GM21717 (cell line): ENCODE data around the gene PIN1.
"Not testable (repeated sequence)": the region's sequence is repeated elsewhere in the genome, so short reads cannot be mapped to it uniquely, and the experiment has no call there.

Source experiments
- ATAC-seq: cut with Tn5 transposase; IDR thresholded peaks from one replicate; pipeline ENCODE4 v1.9.1; 2021; ENCODE audit warnings: mild to moderate bottlenecking, moderate library complexity; ENCODE audit not compliant: unreplicated experiment

PIN1 gene

DNA sequence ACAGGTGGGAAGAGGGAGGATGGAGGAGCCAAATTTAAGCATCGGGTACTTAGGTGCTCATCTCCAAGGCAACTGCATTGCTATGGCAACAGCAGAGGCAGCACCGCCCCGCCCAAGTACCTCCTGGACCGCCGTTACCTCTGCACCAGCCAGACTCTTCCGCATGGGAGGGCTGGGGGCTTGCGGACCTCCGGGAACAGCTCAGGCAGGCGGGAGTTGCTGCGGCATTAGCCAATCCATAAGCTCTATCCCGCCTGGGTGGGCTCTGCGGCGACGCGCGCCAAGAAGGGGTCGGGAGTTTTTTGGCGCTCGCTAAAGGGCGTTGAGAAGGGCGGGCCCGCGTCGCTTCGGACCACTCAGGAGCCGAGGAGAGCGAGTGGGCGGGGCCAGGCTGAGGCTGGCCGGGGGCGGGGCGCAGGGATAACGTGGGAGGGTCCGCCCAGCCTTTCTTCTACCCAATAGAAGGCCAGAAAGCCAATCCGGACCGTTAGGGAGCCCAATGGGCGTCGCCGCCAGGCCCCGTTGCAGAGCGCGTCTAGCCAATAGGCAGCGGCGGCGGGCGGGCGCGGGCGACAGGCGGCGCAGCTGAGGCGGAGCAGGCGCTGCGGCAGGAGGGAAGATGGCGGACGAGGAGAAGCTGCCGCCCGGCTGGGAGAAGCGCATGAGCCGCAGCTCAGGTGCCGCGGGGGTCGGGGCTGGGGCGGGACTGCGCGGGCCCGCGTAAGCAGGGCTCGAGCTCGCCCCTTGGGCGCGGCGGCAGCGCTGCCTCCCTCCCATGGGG, at the start of gene PIN1:
TSS of gene PIN1 (plus strand) at position 593 of the 781 bp plus-strand sequence. CDS start at position 620, 27 bp downstream.
- peak; percentile 88 for ATAC-seq

DNA sequence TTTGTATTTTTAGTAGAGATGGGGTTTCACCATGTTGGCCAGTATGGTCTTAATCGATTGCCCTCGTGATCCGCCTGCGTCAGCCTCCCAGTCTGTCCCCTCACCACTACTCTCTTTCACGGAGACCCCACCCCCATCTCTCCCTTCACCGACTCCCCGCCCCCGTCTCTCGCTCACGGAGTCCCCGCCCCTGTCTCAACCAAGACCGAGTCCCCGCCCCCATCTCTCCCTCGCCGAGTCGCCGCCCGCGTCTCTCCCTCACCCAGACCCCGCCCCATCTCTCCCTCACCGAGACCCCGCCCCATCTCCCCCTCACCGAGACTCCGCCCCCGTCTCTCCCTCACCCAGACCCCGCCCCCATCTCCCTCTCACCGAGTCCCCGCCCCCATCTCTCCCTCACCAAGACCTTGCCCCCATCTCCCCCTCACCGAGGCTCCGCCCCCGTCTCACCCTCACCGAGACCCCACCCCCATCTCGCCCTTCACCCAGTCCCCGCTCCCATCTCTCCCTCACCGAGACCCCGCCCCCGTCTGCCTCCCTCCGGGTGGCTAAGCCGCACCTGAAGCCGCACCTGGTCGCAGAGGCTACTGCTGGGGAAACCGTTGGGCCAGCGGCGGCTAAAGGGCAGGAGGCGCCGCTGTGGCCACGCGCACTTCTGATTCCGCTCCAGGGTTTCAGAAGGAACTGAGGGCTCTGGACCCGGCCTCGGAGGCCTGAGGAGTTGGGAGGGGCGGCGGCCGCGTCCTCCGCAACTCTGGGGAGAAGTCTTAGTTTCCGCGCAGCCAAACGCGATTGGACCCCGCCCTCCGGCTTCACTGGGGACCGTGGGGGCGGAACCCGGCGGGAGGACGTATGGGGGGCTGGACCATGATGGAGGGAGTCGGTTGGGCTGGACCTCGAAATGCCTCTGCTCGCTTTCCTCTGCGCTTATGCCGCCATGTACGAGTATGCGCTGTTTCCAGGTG, 49.5 kb upstream of the PIN1 start:
- ATAC-seq = peak; percentile 64

DNA sequence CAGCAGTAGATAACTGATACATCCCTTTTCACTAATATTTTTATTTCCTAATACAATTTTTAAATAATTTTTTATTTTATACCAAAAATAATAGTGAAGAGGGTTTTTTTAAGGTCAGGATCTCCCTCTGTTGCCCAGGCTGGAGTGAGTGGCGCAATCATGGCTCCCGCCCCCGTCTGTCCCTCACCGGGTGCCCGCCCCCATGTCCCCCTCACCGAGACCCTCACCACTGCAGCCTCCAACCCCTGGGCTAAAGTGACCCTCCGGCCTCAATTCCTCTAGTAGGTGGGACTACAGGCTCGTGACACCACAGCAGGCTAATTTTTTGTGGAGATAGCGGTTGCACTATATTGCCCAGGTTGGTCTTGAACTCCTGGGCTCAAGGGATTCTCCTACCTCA, 48.8 kb upstream of the PIN1 start:
- no peak for ATAC-seq

DNA sequence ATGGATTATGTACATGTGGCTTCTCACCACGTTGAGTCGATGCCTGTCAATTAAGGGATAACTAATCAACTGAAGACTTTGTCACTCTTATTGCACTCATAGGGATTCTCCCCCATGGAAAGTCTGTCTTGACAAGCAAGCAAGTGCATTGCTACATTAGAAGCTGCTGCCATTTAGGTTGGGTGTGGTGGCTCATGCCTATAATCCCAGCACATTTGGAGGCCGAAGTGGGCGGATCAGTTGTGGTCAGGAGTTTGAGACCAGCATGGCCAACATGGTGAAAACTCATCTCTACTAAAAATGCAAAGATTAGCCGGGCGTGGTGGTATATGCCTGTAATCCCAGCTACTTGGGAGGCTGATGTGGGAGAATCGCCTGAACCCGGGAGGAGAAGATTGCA, 48.3 kb upstream of the PIN1 start:
- ATAC-seq = no peak

DNA sequence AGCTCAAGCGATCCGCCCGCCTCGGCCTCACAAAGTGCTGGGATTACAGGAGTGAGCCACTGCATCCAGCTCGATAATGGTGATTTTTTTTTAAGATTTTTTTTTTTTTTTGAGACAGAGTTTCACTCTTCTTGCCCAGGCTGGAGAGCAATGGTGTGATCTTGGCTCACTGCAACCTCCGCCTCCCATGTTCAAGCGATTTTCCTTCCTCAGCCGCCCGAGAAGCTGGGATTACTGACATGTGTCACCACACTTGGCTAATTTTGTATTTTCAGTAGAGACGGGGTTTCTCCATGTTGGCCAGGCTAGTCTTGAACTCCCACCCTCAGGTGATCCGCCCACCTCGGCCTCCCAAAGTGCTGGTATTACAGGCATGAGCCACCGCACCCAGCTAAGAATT, 46.5 kb upstream of the PIN1 start:
- not testable (repeated sequence) for ATAC-seq

DNA sequence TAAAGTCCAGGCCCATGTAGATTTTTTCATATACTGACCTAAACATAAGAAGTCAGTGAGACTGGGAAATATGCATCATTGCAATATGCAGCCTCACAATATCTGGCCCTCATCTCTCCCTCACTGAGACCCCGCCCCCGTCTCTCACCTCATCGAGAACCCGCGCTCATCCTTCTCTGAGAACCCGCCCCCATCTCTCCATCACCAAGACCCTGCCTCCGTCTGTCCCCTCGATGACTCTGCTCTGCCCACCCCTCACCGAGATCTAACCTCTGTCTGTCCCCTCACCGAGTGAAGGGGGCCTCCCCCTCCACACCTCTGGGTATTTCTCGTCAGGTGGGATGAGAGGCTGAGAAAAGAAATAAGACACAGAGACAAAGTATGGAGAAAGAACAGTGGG, 46.1 kb upstream of the PIN1 start:
- no peak for ATAC-seq

DNA sequence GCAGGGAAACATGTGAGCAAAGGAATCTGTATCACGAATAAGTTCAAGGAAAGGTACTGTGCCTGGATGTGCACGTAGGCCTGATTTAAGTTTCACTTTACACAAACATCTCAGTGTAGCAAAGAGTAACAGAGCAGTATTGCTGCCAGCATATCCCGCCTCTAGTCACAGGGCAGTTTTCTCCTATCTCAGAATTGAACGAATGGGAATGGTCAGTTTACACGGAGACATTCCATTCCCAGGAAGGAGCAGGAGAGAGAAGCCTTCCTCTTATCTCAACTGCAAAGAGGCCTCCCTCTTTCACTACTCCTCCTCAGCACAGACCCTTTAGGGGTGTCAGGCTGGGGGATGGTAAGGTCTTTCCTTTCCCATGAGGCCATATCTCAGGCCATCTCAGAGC, 45.5 kb upstream of the PIN1 start:
- not testable (repeated sequence) for ATAC-seq

DNA sequence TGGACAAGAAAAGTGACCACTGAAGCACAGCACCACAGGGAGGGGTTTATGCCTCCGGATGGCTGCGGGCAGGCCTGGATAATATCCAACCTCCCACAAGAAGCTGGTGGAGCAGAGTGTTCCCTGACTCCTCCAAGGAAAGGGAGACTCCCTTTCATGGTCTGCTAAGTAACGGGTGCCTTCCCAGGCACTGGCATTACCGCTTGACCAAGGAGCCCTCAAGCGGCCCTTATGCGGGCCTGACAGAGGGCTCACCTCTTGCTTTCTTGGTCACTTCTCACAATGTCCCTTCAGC, 44.1 kb upstream of the PIN1 start:
- not testable (repeated sequence) for ATAC-seq

DNA sequence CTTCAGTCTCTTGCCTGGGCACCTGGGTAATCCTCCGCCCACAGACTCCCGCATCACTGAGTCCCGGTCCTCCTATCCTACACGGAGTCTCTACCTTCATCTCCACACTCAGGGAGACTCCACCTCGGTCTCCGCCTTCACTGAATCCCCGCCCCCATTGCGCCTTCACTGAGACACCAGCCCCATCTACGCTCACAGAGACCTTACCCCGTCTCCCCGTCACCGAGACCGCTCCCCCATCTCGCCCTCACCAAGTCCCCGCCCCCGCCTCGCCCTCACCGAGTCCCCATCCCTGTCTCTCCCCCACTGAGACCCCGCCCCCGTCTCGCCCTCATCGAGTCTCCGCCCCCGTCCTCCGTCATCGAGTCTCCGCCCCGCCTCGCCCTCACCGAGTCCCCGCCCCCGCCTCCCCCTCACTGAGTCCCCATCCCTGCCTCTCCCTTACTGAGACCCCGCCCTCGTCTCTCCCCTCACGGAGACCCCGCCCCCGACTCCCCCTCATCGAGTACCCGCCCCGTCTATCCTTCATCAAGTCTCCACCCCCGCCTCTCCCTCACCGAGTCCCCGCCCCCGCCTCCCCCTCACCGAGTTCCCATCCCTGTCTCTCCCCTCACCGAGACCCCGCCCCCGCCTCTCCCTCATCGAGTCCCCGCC, 43.4 kb upstream of the PIN1 start:
- no peak for ATAC-seq

DNA sequence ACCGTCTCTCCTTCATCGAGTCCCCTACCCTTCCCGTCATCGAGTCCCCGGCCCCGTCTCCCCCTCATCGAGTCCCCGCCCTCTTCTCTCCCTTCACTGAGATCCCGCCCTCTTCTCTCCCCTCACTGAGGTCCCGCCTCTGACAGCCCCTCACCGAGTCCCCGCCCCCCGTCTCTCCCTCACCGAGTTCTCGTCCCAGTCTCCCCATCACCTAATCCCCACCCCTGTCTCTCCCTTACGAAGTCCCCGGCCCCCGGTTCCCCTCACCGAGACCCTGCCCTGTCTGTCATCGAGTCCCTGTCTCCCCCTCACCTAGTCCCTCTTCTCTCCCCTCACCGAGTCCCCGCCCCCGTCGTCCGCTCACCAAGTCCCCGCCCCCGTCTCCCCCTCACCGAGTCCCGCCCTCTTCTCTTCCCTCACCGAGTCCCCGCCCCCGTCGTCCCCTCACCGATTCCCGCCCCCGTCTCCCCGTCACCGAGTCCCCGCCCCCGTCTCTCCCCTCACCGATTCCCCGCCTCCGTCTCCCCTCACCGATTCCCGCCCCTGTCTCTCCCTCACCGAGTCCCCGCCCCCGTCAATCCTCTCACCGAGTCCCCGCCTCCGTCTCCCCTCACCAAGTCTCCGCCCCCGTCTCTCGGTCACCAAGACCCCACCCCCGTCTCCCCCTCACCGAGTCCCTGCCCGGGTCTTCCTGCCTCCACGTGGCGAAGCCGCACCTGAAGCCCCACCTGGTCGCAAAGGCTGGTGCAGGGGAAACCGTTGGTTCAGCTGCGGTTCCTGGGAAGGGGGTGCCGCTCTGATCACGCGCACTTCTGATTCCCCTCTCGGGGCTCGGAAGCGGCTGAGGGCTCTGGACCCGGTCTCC, 42.7 kb upstream of the PIN1 start:
- ATAC-seq = no peak

DNA sequence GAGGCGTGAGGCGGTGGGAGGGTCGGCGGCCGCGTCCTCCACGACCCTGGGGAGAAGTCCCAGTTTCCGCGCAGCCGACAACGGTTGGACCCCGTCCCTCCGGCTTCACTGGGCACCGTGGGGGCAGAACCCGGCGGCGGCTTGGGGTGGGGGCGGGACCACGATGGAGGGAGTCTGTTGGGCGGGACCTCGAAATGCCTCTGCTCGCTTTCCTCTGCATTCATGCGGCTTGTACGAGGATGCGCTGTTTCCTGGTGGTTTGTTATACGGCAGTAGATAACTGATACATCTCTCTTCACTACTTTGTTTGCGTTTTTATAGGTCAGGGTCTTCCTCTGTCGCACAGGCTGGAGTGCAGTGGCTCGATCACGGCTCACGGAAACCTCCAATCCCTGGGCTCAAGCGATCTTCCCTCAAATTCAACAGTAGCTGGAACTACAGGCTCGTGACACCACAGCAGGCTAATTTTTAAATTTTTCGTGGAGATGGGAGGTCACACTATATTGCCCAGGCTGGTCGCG, 42.0 kb upstream of the PIN1 start:
- ATAC-seq = no peak

DNA sequence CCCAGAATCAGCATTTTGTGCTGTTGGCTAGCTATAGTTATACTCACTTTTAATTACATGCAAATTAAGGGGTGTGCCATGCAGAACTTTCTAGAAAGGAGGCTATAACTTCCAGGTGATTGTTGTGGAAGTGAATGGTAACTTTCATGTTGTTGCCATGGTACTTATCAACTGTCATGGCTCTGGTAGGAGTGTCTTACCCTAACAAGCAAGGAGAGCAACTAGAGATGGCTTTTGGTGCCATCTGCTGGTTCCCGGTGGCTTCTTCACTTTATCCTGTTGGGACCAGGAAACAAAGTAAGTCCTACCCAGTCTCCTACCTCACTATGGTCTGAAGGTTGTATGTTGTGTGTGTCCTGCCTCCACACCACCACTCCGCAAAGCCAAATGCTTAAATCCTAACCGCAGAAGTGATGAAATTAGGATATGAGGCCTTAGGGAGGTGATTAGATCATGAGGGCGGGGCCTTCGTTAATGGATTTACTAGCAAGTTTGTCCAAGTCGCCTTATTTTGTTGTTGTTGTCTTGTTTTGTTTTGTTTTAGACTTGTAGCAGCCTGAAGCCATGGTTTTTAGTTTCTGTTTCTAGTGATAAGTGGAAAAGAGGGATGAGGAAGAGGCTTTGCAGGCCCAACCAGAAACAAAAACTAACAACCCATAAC, 38.9 kb upstream of the PIN1 start:
- ATAC-seq = no peak

DNA sequence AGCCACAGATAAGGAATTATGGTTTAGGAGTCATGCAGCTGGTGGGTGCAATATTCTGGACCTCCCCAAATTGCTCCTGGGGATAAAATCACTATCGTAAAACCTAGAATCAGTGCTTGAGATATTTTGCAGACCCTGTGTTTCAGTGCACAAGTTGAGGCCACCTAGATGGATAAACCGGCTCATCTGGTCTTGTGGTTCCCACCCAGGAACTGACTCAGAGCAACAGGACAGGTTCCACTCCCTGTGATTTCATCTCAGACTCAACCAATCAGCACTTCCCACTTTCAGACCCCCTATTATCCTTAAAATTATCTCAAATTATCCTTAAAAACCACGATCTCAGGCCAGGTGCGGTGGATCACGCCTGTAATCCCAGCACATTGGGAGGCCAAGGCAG, 37.2 kb upstream of the PIN1 start:
- ATAC-seq = no peak

DNA sequence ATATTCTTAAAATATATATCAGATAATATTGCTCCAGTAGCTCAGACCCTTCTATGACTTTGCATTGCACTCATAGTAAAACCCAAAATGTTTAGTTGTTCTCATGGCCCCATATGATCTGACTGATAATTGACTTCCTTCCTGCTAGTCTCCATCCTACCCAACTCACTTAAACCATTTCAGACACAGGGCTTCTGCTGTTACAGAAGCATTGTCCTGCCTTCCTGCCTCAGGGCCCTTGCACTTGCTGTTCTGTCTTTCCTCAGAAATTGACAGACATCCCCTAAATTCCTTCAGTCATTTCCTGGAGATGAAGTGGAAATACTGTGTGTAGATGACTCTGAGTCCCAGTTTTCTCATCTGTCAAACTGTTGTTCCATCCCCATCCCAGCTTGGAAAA, 36.0 kb upstream of the PIN1 start:
- ATAC-seq = no peak

DNA sequence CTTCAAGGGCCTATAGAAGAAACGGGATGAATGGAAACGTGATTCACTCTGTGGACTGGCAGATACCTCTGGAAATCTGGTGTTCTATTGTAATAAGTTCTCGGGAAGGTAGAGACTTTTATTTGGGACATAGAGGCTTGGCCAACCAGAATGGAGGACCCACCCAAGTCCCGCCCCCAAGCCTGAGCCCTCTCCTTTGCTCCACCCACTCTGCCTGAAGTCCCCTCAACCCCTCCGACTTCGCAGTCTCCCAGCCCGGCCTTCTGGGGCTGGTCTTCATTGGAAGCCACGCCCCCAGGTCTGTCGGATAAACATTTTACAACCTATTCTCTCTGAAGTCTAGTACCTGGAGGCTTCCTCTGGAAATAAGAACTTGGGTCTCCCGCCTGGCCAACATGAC, 33.1 kb upstream of the PIN1 start:
- no peak for ATAC-seq

DNA sequence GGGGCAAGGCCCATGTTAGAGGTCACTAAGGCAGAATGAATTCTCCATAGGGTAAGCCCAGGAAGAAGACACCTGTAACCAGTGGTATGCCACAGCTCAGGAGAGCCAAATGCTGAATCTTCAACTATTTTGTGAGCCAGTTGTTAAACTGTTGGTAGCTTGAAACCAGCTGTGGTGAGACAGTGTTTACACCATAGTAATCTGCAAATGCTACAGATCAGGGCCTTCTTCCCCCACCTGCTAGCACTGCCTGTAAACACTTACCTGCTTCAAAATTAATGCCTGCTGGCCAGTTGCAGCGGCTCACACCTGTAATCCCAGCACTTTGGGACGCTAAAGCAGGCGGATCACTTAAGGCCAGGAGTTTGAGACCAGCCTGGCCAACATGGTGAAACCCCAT, 28.3 kb upstream of the PIN1 start:
- no peak for ATAC-seq

DNA sequence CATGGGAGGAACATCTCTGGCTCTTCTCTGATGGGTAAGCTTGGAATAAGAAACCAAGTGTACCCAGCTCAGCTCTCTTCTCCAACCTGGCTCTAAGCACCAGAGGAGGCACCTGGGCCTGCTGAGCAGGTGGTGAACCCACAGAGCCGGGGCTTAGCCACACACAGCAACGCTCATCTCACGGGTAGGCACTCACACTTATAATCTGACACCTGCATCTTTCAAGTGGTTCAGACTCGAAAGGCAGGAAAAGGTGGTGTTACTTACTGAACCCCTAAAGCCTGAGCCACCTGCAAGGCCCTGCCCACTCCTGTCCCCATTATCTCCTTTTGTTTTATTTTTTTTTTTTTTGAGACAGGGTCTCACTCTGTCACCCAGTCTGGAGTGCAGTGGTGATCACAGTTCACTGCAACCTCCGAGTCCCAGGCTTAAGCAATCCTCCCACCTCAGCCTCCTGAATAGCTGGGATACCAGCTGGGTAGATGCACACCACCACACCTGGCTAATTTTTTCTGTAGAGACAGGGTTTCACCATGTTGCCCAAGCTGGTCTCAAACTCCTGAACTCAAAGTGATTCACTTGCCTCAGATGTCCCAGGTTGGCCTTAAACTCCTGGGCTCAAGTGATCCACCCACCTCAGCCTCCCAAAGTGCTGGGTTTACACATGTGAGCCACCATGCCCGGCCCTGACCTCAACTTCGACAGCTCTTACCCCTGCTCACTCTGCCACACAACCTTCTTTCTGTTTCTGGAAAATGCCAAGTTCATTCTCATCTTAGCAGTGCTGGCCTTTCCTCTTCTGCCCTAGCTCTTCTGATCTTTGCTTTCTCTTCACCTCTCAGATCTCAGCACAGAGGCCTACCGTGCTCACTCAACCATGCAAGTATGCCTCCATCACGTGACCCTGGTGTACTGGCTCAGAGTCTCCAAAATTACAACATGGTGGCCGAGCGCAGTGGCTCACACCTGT, 26.0 kb upstream of the PIN1 start:
- ATAC-seq = no peak

DNA sequence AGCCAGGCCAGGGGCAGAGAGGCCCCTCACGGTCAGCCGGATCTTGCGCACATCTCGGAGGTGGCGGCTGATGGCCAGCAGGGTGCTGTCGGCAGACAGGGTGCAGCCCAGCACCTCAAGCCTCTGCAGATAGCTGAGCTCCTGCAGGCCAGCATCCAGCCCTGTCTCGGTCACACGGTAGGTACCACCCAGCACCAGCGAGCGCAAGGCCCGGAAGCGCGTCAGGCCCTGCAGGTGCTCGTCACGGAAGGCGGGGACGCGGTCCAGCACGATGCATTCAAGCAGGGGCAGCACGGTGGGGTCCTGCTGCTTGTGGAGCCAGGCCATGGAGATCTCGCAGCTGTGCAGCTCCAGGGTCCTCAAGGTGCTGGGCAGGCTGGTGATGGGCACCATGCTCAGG, 24.0 kb upstream of the PIN1 start:
- ATAC-seq = no peak
